IMR-90 (cell line): Measurements from ENCODE around the gene SNRNP200. TPM values are rescaled to one million over a fixed set of nuclear protein-coding genes. Genes with fewer than 3 reads are reported as not detected.

Experiments used
- ATAC-seq: fragments of 200-7000 bp; cut with Tn5 transposase; 2 replicates; pipeline ENCODE4 v1.9.1; 2020; ENCODE audit warnings: low read depth, mild to moderate bottlenecking, moderate library complexity
- BruUV-seq: library from RNA; stranded (reverse); fragments of 400-500 nt; replicated peaks from 2 replicates; lab custom pipeline; 2021; lab: Mats Ljungman, UMichigan
- CTCF ChIA-PET: fragments of 300-600 bp; formaldehyde crosslinking; extraction: SDS; loops from one replicate; lab custom pipeline; 2021; ENCODE audit warnings: antibody characterized with exemption; lab: Yijun Ruan, JAX
- POLR2A ChIA-PET: fragments of 300-600 bp; sonication (Branson Sonifier 250); formaldehyde crosslinking; loops from one replicate; lab custom pipeline; 2022; ENCODE audit warnings: antibody characterized with exemption; ENCODE audit not compliant: unreplicated experiment; lab: Charles Lee
- DNase-seq: peaks from one replicate; pipeline ENCODE4 v3.0.0; 2013
- H2AFZ ChIP-seq: replicated peaks from 2 replicates; pipeline ENCODE3; 2013; ENCODE audit warnings: low read length, mild to moderate bottlenecking; ENCODE audit not compliant: poor library complexity
- H2AK5ac ChIP-seq: 2 replicates; pipeline ENCODE4 v1.6.1; 2013; ENCODE audit warnings: low read depth, low read length, inconsistent platforms
- H2AK9ac ChIP-seq: replicated peaks from 2 replicates; pipeline ENCODE3; 2013; ENCODE audit warnings: mild to moderate bottlenecking, low read depth, low read length, moderate library complexity; ENCODE audit not compliant: poor library complexity
- H2BK120ac ChIP-seq: 2 replicates; pipeline ENCODE4 v1.6.1; 2013; ENCODE audit warnings: low read depth, low read length, inconsistent platforms
- H2BK15ac ChIP-seq: 3 replicates; pipeline ENCODE4 v1.6.1; 2013; ENCODE audit warnings: low read depth, low read length, inconsistent platforms
- H2BK20ac ChIP-seq: 2 replicates; pipeline ENCODE4 v1.6.1; 2013; ENCODE audit warnings: low read depth, mild to moderate bottlenecking, inconsistent platforms, low read length, moderate library complexity
- H2BK5ac ChIP-seq: 2 replicates; pipeline ENCODE4 v1.6.1; 2013; ENCODE audit warnings: mild to moderate bottlenecking, low read depth, low read length, inconsistent platforms; ENCODE audit not compliant: poor library complexity, severe bottlenecking
- H3K14ac ChIP-seq: replicated peaks from 2 replicates; pipeline ENCODE4 v1.6.1; 2013; ENCODE audit warnings: low read depth, low read length, inconsistent platforms
- H3K18ac ChIP-seq: 2 replicates; pipeline ENCODE4 v1.6.1; 2013; ENCODE audit warnings: low read depth, low read length, control low read depth
- H3K23ac ChIP-seq: 2 replicates; pipeline ENCODE4 v1.6.1; 2013; ENCODE audit warnings: low read depth, low read length, inconsistent platforms
- H3K27ac ChIP-seq: 2 replicates; pipeline ENCODE4 v1.5.1; 2013; ENCODE audit warnings: mild to moderate bottlenecking, control low read depth, low read length; ENCODE audit not compliant: insufficient read depth
- H3K27me3 ChIP-seq: 2 replicates; pipeline ENCODE4 v1.6.1; 2013; ENCODE audit warnings: low read length; ENCODE audit not compliant: control insufficient read depth, insufficient read depth
- H3K36me3 ChIP-seq: 2 replicates; pipeline ENCODE4 v1.6.1; 2013; ENCODE audit warnings: low read length, mixed read lengths; ENCODE audit not compliant: control insufficient read depth, insufficient read depth
- H3K4ac ChIP-seq: 2 replicates; pipeline ENCODE4 v1.6.1; 2013; ENCODE audit warnings: low read depth, low read length, inconsistent platforms
- H3K4me1 ChIP-seq: 2 replicates; pipeline ENCODE4 v1.6.1; 2013; ENCODE audit warnings: low read length, mixed read lengths; ENCODE audit not compliant: control insufficient read depth, insufficient read depth
- H3K4me2 ChIP-seq: 2 replicates; pipeline ENCODE4 v1.6.1; 2013; ENCODE audit warnings: low read depth, mild to moderate bottlenecking, control low read depth, low read length, moderate library complexity
- H3K4me3 ChIP-seq: 2 replicates; pipeline ENCODE4 v1.5.1; 2013; ENCODE audit warnings: low read depth, mild to moderate bottlenecking, control low read depth, low read length, moderate library complexity; ENCODE audit not compliant: insufficient read depth
- H3K56ac ChIP-seq: 2 replicates; pipeline ENCODE4 v1.6.1; 2013; ENCODE audit warnings: low read length, inconsistent platforms; ENCODE audit not compliant: insufficient read depth; ENCODE audit errors: extremely low read depth
- H3K79me1 ChIP-seq, 2 experiments: 2 replicates each; pipeline ENCODE4 v1.6.1; 2013; ENCODE audit warnings: low read length in 2 of 2, inconsistent platforms in 1 of 2, low read depth in 1 of 2
- H3K9ac ChIP-seq: 2 replicates; pipeline ENCODE4 v1.6.1; 2013; ENCODE audit warnings: low read depth, low read length, control low read depth
- H3K9me1 ChIP-seq: 2 replicates; pipeline ENCODE4 v1.6.1; 2013; ENCODE audit warnings: low read length, inconsistent platforms; ENCODE audit not compliant: insufficient read depth
- H3K9me3 ChIP-seq: 2 replicates; pipeline ENCODE4 v1.6.1; 2013; ENCODE audit warnings: low read length; ENCODE audit not compliant: control insufficient read depth, insufficient read depth
- H4K20me1 ChIP-seq: 2 replicates; pipeline ENCODE4 v1.6.1; 2013; ENCODE audit warnings: low read length, inconsistent platforms; ENCODE audit not compliant: insufficient read depth
- H4K5ac ChIP-seq: 2 replicates; pipeline ENCODE4 v1.6.1; 2013; ENCODE audit warnings: mild to moderate bottlenecking, low read depth, low read length, control low read depth
- H4K8ac ChIP-seq, 2 experiments: 2 replicates each; pipeline ENCODE4 v1.6.1; 2013; ENCODE audit warnings: low read depth in 2 of 2, low read length in 2 of 2, control low read depth in 1 of 2, inconsistent platforms in 1 of 2
- H4K91ac ChIP-seq: 2 replicates; pipeline ENCODE4 v1.6.1; 2013; ENCODE audit warnings: low read depth, low read length, inconsistent platforms; ENCODE audit not compliant: insufficient read depth
- CEBPB ChIP-seq: IDR thresholded peaks from 2 replicates; pipeline ENCODE4 v1.6.1; 2012; ENCODE audit warnings: low read depth, low read length, improper control_type of control experiment
- ELK1 ChIP-seq: fragments of 150-350 bp; IDR thresholded peaks from 2 replicates; pipeline ENCODE4 v1.6.1; 2016; ENCODE audit warnings: low read depth, mild to moderate bottlenecking, low read length, moderate library complexity, borderline replicate concordance
- FOS ChIP-seq: fragments of 150-350 bp; IDR thresholded peaks from 2 replicates; pipeline ENCODE4 v1.6.1; 2016; ENCODE audit warnings: low read depth, low read length
- MXI1 ChIP-seq: IDR thresholded peaks from 2 replicates; pipeline ENCODE4 v1.6.1; 2012; ENCODE audit warnings: low read depth, mild to moderate bottlenecking, low read length, moderate library complexity, borderline replicate concordance
- RCOR1 ChIP-seq: IDR thresholded peaks from 2 replicates; pipeline ENCODE4 v1.6.1; 2012; ENCODE audit warnings: mild to moderate bottlenecking, low read length, improper control_type of control experiment; ENCODE audit not compliant: insufficient replicate concordance
- RFX5 ChIP-seq: IDR thresholded peaks from 2 replicates; pipeline ENCODE4 v1.8.0; 2012; ENCODE audit warnings: low read depth, mild to moderate bottlenecking, low read length, moderate library complexity
- WGBS, 2 experiments: methylation state at CpG; one replicate each; pipeline versions ENCODE4 v1.1.5 to v1.1.7; 2013; ENCODE audit warnings: missing lambda C conversion rate in 2 of 2; ENCODE audit not compliant: insufficient read length in 1 of 2; ENCODE audit errors: extremely low coverage in 2 of 2; 5-methylcytosine and 5-hydroxymethylcytosine counted together
- dilution Hi-C: fragments of 300-500 bp; cut with HindIII; formaldehyde crosslinking; loops from one replicate; pipeline ENCODE4 v1.14.3; 2018; ENCODE audit warnings: low sequenced_read_pairs; ENCODE audit not compliant: unreplicated experiment
- in situ Hi-C: fragments of 300-500 bp; cut with MboI; formaldehyde crosslinking; loops from 3 replicates; pipeline ENCODE4 v1.14.3; 2019; ENCODE audit warnings: low sequenced_read_pairs, inconsistent platforms, mixed read lengths
- intact Hi-C: fragments of 100-400 bp; cut with micrococcal nuclease; formaldehyde crosslinking; loops from 2 replicates; pipeline ENCODE4 v1.10.0; 2022
- polyA plus RNA-seq, 3 experiments: library from polyadenylated mRNA; depleted of rRNA; stranded (reverse); fragments of >200 nt; gene quantifications; 2 replicates each; pipeline ENCODE4 v1.2.3, GENCODE V29; 2012; ENCODE audit warnings: low replicate concordance in 1 of 3
- total RNA-seq: library from RNA; depleted of rRNA; stranded (reverse); fragments of >200 nt; gene quantifications from 2 replicates; pipeline ENCODE4 v1.2.3, GENCODE V29; 2012
- TF ChIP-seq, protein P1 (sequence below): conservative IDR thresholded peaks from 2 replicates; pipeline ENCODE4 v1.5.1; 2012; ENCODE audit warnings: mild to moderate bottlenecking, low read depth, low read length, improper control_type of control experiment

The SNRNP200 gene
- total and polyA plus RNA-seq, 2 of the 4 experiments (the other 2 are of a cell fraction), result 44.1 to 108 TPM

DNA sequence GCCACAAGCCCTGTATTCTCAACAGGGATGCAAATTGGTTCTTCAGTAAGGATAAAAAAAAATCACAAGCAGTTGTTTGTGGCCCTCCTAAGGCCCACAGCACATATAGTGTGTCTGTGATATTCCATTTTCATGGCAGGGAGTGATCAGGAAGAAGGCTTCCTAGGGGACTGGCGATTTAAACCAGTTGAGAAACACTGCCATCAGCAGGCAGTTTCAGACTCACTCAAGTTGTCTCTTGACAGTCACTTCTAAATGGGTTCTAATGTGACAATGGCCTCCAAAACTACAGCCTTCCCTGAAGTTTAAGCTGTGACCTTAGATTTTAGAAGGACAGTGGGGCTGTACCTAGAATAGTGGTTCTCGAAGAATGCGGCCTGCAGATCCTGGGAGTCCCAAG is 33.4 kb downstream of the SNRNP200 start:
- Histone ChIP-seq H4K8ac (no peak overlapping the region), H3K9me1 (0 out of 2 replicates have a peak, but pooled peaks cover 3% of the 10 kb centered on the region), H2BK20ac (no peak overlapping the region), H2BK120ac (no peak overlapping the region), H2BK5ac (no peak overlapping the region), H3K79me1 (peaks cover 18 to 32% of the 10 kb centered on the region in 2 experiments), H3K36me3 (peaks cover 47% of the 10 kb centered on the region), H3K23ac (no peak overlapping the region), H3K4me3 (no peak overlapping the region), H4K5ac (no peak overlapping the region), H4K20me1 (peaks cover 10% of the 10 kb centered on the region; the same call in 1 of the 2 replicates), H2AK9ac (no peak overlapping the region), H3K4me2 (no peak overlapping the region), H3K18ac (no peak overlapping the region), H3K56ac (no peak overlapping the region), H2AK5ac (no peak overlapping the region), H3K9ac (no peak overlapping the region), H3K4me1 (peaks cover 3% of the 10 kb centered on the region; the same call in 1 of the 2 replicates), H2BK15ac (no peak overlapping the region), H3K9me3 (no peaks in the 10 kb centered on the region), H3K4ac (no peak overlapping the region), H3K27me3 (no peaks in the 10 kb centered on the region), H3K27ac (no peak overlapping the region), H3K14ac (no peak overlapping the region), H2AFZ (no peak overlapping the region), H4K91ac (no peak overlapping the region)
- ChIA-PET CTCF (no interaction called here), POLR2A (no interaction called here)
- in situ Hi-C loops, result loop anchor here (25.0 kb wide), 1 partner anchor 260 kb away; no protein-coding TSS in a partner anchor
- intact Hi-C loops, result no loop called here
- dilution Hi-C loops, result no loop called here
- TF ChIP-seq RCOR1 (no peak), CEBPB (no peak), ELK1 (no peak), MXI1 (no peak), FOS (no peak), RFX5 (no peak)
- TF ChIP-seq, protein P1, sequence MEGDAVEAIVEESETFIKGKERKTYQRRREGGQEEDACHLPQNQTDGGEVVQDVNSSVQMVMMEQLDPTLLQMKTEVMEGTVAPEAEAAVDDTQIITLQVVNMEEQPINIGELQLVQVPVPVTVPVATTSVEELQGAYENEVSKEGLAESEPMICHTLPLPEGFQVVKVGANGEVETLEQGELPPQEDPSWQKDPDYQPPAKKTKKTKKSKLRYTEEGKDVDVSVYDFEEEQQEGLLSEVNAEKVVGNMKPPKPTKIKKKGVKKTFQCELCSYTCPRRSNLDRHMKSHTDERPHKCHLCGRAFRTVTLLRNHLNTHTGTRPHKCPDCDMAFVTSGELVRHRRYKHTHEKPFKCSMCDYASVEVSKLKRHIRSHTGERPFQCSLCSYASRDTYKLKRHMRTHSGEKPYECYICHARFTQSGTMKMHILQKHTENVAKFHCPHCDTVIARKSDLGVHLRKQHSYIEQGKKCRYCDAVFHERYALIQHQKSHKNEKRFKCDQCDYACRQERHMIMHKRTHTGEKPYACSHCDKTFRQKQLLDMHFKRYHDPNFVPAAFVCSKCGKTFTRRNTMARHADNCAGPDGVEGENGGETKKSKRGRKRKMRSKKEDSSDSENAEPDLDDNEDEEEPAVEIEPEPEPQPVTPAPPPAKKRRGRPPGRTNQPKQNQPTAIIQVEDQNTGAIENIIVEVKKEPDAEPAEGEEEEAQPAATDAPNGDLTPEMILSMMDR, result no peak
- DNase-seq (no peak), ATAC-seq (no peak)
- BruUV-seq, result no TSS peak
- WGBS, 2 experiments, result 100% methylated on average over 2 of the region's 3 CpGs; no CpG with 5 or more reads in 1 of the 2 experiments
